Measurements from ENCODE around the gene ZNG1A.
"Not testable (repeated sequence)": the region's sequence is repeated elsewhere in the genome, so short reads cannot be mapped to it uniquely, and the experiment has no call there.

Gene ZNG1A

GRCh38 chr9:178970-179383 lies at the start of gene ZNG1A:
TSS of gene ZNG1A (minus strand) at chr9:179056. CDS start at chr9:178969, 87 bp downstream.
- not testable (repeated sequence) for H3K27me3 ChIP-seq (ENCODE audit: control insufficient read depth, insufficient read depth, low read length); H3K4me1 ChIP-seq (ENCODE audit: control insufficient read depth, insufficient read depth, low read length); H3K36me3 ChIP-seq (ENCODE audit: control insufficient read depth, insufficient read depth, low read length); H3K4me3 ChIP-seq (ENCODE audit: low read length); H3K9ac ChIP-seq (ENCODE audit: low read length); H3K9me3 ChIP-seq (ENCODE audit: control insufficient read depth, low read length)

GRCh38 chr9:227860-228259 lies 49.0 kb upstream of the ZNG1A start:
- peaks cover 12% of the 10 kb centered on the region for H3K4me1 ChIP-seq (ENCODE audit: control insufficient read depth, insufficient read depth, low read length)
- H3K9ac ChIP-seq (ENCODE audit: low read length) = no peak overlapping the region
- no peaks in the 10 kb centered on the region for H3K36me3 ChIP-seq (ENCODE audit: control insufficient read depth, insufficient read depth, low read length)
- no peaks in the 10 kb centered on the region for H3K27me3 ChIP-seq (ENCODE audit: control insufficient read depth, insufficient read depth, low read length)
- H3K9me3 ChIP-seq (ENCODE audit: control insufficient read depth, low read length) = no peaks in the 10 kb centered on the region
- H3K4me3 ChIP-seq (ENCODE audit: low read length) = no peak overlapping the region

- Histone ChIP-seq H3K9me3 (ENCODE audit: control insufficient read depth, low read length) (no peaks in the 10 kb centered on the region), H3K4me1 (ENCODE audit: control insufficient read depth, insufficient read depth, low read length) (peaks cover 18% of the 10 kb centered on the region), H3K9ac (ENCODE audit: low read length) (no peak overlapping the region), H3K27me3 (ENCODE audit: control insufficient read depth, insufficient read depth, low read length) (no peaks in the 10 kb centered on the region), H3K4me3 (ENCODE audit: low read length) (no peak overlapping the region), H3K36me3 (ENCODE audit: control insufficient read depth, insufficient read depth, low read length) (no peaks in the 10 kb centered on the region)
These were observed 46.0 kb upstream of the ZNG1A start for GRCh38 chr9:224582-225520.

- H3K27me3 ChIP-seq (ENCODE audit: control insufficient read depth, insufficient read depth, low read length) = no peaks in the 10 kb centered on the region
- no peak overlapping the region for H3K9ac ChIP-seq (ENCODE audit: low read length)
- no peaks in the 10 kb centered on the region for H3K9me3 ChIP-seq (ENCODE audit: control insufficient read depth, low read length)
- no peak overlapping the region for H3K4me3 ChIP-seq (ENCODE audit: low read length)
- no peaks in the 10 kb centered on the region for H3K36me3 ChIP-seq (ENCODE audit: control insufficient read depth, insufficient read depth, low read length)
- peaks cover 18% of the 10 kb centered on the region for H3K4me1 ChIP-seq (ENCODE audit: control insufficient read depth, insufficient read depth, low read length)
These were observed 45.2 kb upstream of the ZNG1A start for GRCh38 chr9:224026-224425.

- H3K36me3 ChIP-seq (ENCODE audit: control insufficient read depth, insufficient read depth, low read length) = no peaks in the 10 kb centered on the region
- H3K9ac ChIP-seq (ENCODE audit: low read length) = no peak overlapping the region
- H3K27me3 ChIP-seq (ENCODE audit: control insufficient read depth, insufficient read depth, low read length) = no peaks in the 10 kb centered on the region
- no peak overlapping the region for H3K4me3 ChIP-seq (ENCODE audit: low read length)
- H3K9me3 ChIP-seq (ENCODE audit: control insufficient read depth, low read length) = no peaks in the 10 kb centered on the region
- peaks cover 18% of the 10 kb centered on the region for H3K4me1 ChIP-seq (ENCODE audit: control insufficient read depth, insufficient read depth, low read length)
These were observed 44.3 kb upstream of the ZNG1A start for GRCh38 chr9:223152-223551.

- Histone ChIP-seq H3K36me3 (ENCODE audit: control insufficient read depth, insufficient read depth, low read length) (no peaks in the 10 kb centered on the region), H3K4me3 (ENCODE audit: low read length) (no peak overlapping the region), H3K27me3 (ENCODE audit: control insufficient read depth, insufficient read depth, low read length) (no peaks in the 10 kb centered on the region), H3K4me1 (ENCODE audit: control insufficient read depth, insufficient read depth, low read length) (peaks cover 18% of the 10 kb centered on the region), H3K9me3 (ENCODE audit: control insufficient read depth, low read length) (no peaks in the 10 kb centered on the region), H3K9ac (ENCODE audit: low read length) (no peak overlapping the region)
These were observed 43.3 kb upstream of the ZNG1A start for GRCh38 chr9:221989-222776.

- no peak overlapping the region for H3K4me3 ChIP-seq (ENCODE audit: low read length)
- H3K36me3 ChIP-seq (ENCODE audit: control insufficient read depth, insufficient read depth, low read length) = no peaks in the 10 kb centered on the region
- no peak overlapping the region for H3K9ac ChIP-seq (ENCODE audit: low read length)
- peaks cover 30% of the 10 kb centered on the region for H3K4me1 ChIP-seq (ENCODE audit: control insufficient read depth, insufficient read depth, low read length)
- H3K9me3 ChIP-seq (ENCODE audit: control insufficient read depth, low read length) = no peaks in the 10 kb centered on the region
- no peaks in the 10 kb centered on the region for H3K27me3 ChIP-seq (ENCODE audit: control insufficient read depth, insufficient read depth, low read length)
These were observed 41.0 kb upstream of the ZNG1A start for GRCh38 chr9:219670-220365.

GRCh38 chr9:219036-219435 lies 40.2 kb upstream of the ZNG1A start:
- H3K4me3 ChIP-seq (ENCODE audit: low read length) = not testable (repeated sequence)

GRCh38 chr9:217950-218349 lies 39.1 kb upstream of the ZNG1A start:
- Histone ChIP-seq H3K27me3 (ENCODE audit: control insufficient read depth, insufficient read depth, low read length) (no peaks in the 10 kb centered on the region), H3K4me1 (ENCODE audit: control insufficient read depth, insufficient read depth, low read length) (peaks cover 23% of the 10 kb centered on the region), H3K9me3 (ENCODE audit: control insufficient read depth, low read length) (no peaks in the 10 kb centered on the region), H3K36me3 (ENCODE audit: control insufficient read depth, insufficient read depth, low read length) (no peaks in the 10 kb centered on the region), H3K9ac (ENCODE audit: low read length) (no peak overlapping the region), H3K4me3 (ENCODE audit: low read length) (no peak overlapping the region)

More at GRCh38 chr9:219036-219435, 40.2 kb upstream of the ZNG1A start:
- H3K9me3 ChIP-seq (ENCODE audit: control insufficient read depth, low read length); H3K27me3 ChIP-seq (ENCODE audit: control insufficient read depth, insufficient read depth, low read length); H3K9ac ChIP-seq (ENCODE audit: low read length); H3K36me3 ChIP-seq (ENCODE audit: control insufficient read depth, insufficient read depth, low read length): not testable (repeated sequence)
- peaks cover 23% of the 10 kb centered on the region for H3K4me1 ChIP-seq (ENCODE audit: control insufficient read depth, insufficient read depth, low read length)

- no peaks in the 10 kb centered on the region for H3K27me3 ChIP-seq (ENCODE audit: control insufficient read depth, insufficient read depth, low read length)
- H3K4me3 ChIP-seq (ENCODE audit: low read length) = no peak overlapping the region
- no peaks in the 10 kb centered on the region for H3K36me3 ChIP-seq (ENCODE audit: control insufficient read depth, insufficient read depth, low read length)
- H3K4me1 ChIP-seq (ENCODE audit: control insufficient read depth, insufficient read depth, low read length) = peaks cover 17% of the 10 kb centered on the region
- H3K9ac ChIP-seq (ENCODE audit: low read length) = no peak overlapping the region
- H3K9me3 ChIP-seq (ENCODE audit: control insufficient read depth, low read length) = no peaks in the 10 kb centered on the region
These were observed 38.0 kb upstream of the ZNG1A start for GRCh38 chr9:216866-217265.

GRCh38 chr9:215631-216155 lies 36.8 kb upstream of the ZNG1A start:
- Histone ChIP-seq H3K9ac (ENCODE audit: low read length) (peak overlapping the region; percentile 83), H3K4me1 (ENCODE audit: control insufficient read depth, insufficient read depth, low read length) (peaks cover 17% of the 10 kb centered on the region)

More at GRCh38 chr9:215631-216155, 36.8 kb upstream of the ZNG1A start:
- H3K27me3 ChIP-seq (ENCODE audit: control insufficient read depth, insufficient read depth, low read length) = no peaks in the 10 kb centered on the region
- no peaks in the 10 kb centered on the region for H3K9me3 ChIP-seq (ENCODE audit: control insufficient read depth, low read length)
- H3K4me3 ChIP-seq (ENCODE audit: low read length) = peak overlapping the region; percentile 51
- H3K36me3 ChIP-seq (ENCODE audit: control insufficient read depth, insufficient read depth, low read length) = no peaks in the 10 kb centered on the region

Data from mucosa of stomach (tissue), 1 donor.